NCI-H524 treated with DMSO at 0.1 percent for 48 hours (cell line): Measurements from ENCODE around the gene FRMD4B.
"Not testable (repeated sequence)": the region's sequence is repeated elsewhere in the genome, so short reads cannot be mapped to it uniquely, and the experiment has no call there.

Source experiments
- DNase-seq: peaks from one replicate; lab custom pipeline; 2025; lab: John Stamatoyannopoulos, UW

Gene FRMD4B

GRCh38 chr3:69283913-69284611 is 101.8 kb downstream of the FRMD4B start:
- DNase-seq, result no peak

GRCh38 chr3:69283496-69283895 is 102.4 kb downstream of the FRMD4B start:
- no peak for DNase-seq

- no peak for DNase-seq
Observed at GRCh38 chr3:69282181-69282580, 103.7 kb downstream of the FRMD4B start.

GRCh38 chr3:69277403-69277802 is 108.5 kb downstream of the FRMD4B start:
- DNase-seq, result not testable (repeated sequence)

- DNase-seq, result no peak
Observed at GRCh38 chr3:69276884-69277283, 109.0 kb downstream of the FRMD4B start.

- DNase-seq, result not testable (repeated sequence)
Observed at GRCh38 chr3:69276191-69276590, 109.7 kb downstream of the FRMD4B start.

- DNase-seq, result no peak
Observed at GRCh38 chr3:69273896-69274295, 112.0 kb downstream of the FRMD4B start.

GRCh38 chr3:69272556-69272955 is 113.3 kb downstream of the FRMD4B start:
- DNase-seq, result no peak

- no peak for DNase-seq
Observed at GRCh38 chr3:69271098-69271497, 114.8 kb downstream of the FRMD4B start.

- DNase-seq, result no peak
Observed at GRCh38 chr3:69266585-69266984, 119.3 kb downstream of the FRMD4B start.

GRCh38 chr3:69266071-69266470 is 119.8 kb downstream of the FRMD4B start:
- DNase-seq, result not testable (repeated sequence)

GRCh38 chr3:69260843-69261405 is 125.0 kb downstream of the FRMD4B start:
- DNase-seq, result not testable (repeated sequence)

GRCh38 chr3:69260216-69260787 is 125.6 kb downstream of the FRMD4B start:
- no peak for DNase-seq

- no peak for DNase-seq
Observed at GRCh38 chr3:69259125-69259524, 126.8 kb downstream of the FRMD4B start.

GRCh38 chr3:69255928-69256327 is 130.0 kb downstream of the FRMD4B start:
- DNase-seq, result no peak

- no peak for DNase-seq
Observed at GRCh38 chr3:69254351-69254750, 131.5 kb downstream of the FRMD4B start.

- DNase-seq, result no peak
Observed at GRCh38 chr3:69252631-69253030, 133.3 kb downstream of the FRMD4B start.

- DNase-seq, result no peak
Observed at GRCh38 chr3:69252141-69252540, 133.7 kb downstream of the FRMD4B start.

- DNase-seq, result no peak
Observed at GRCh38 chr3:69251078-69251805, 134.6 kb downstream of the FRMD4B start.

- no peak for DNase-seq
Observed at GRCh38 chr3:69250014-69250413, 135.9 kb downstream of the FRMD4B start.

- DNase-seq, result no peak
Observed at GRCh38 chr3:69249001-69249400, 136.9 kb downstream of the FRMD4B start.

GRCh38 chr3:69248436-69248835 is 137.5 kb downstream of the FRMD4B start:
- peak; percentile 18 for DNase-seq

- no peak for DNase-seq
Observed at GRCh38 chr3:69246612-69247011, 139.3 kb downstream of the FRMD4B start.
